HS-5 (cell line): ENCODE results near the gene GLRX.
"Not testable (repeated sequence)": the region's sequence is repeated elsewhere in the genome, so short reads cannot be mapped to it uniquely, and the experiment has no call there.

ENCODE experiments used
- DNase-seq: peaks from one replicate; pipeline ENCODE4 v3.0.0-alpha.2; 2012; ENCODE audit warnings: low read depth

GLRX gene

DNA sequence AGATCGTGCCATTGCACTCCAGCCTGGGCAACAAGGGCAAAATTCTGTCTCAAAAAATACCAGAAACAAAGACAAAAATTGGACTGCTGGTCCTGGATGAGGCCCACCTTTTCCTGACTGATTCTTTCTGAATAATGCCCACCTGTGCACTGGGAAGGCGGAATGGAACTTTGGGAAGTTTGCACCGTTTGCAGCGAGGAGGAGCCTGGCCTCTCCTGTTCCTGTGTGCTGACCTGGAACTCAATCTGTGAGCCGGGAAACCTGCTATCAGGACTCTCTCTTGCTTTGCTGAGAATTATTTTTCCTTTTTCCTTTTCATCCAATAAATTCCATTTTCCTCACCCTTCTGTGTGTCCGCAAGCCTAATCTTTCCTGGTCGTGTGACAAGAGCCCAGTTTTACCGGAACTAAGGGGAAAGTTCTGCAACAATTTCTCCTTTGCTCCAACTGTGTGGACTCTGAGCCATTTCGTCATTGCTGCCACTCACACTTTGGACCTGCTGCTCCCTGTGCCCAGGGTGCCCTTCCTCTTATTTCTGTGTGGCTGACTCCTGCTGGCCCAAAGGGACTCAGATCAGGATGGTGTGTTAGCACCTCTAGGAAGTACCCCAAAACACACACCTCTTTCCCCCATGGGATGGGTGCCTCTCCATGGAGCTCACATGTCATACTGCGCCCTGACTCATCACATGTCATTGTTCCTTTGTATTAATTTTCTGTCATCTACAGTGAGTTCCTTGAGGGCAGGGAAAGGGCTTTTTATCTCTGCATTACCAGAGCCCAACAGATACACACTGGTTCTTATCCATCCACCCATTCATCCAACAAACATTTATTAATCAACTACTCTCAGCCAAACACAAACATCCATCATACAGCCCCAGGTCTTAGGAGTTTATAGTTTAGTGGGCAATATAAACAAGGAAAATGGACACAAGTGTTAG lies 4.7 kb upstream of the GLRX start:
- no peak for DNase-seq

DNA sequence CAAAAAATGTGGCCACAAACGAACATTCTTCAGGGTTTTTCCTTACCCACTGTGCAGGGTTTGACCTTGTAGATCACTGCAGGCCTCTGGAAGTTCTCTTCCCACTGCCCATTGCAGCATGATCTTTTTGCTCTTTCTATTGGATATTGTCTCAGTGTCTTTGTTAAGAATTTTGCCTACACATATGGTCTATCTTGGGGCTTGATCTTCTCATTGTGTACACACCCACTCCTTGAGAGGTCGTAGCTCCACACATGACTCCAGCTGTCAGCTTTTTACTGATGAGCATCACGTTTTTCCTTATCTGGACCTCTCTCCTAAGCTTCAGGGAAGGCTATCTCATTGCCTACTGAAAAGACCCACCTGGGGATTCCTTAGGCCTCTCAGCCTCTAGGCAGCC lies 3.0 kb upstream of the GLRX start:
- no peak for DNase-seq

DNA sequence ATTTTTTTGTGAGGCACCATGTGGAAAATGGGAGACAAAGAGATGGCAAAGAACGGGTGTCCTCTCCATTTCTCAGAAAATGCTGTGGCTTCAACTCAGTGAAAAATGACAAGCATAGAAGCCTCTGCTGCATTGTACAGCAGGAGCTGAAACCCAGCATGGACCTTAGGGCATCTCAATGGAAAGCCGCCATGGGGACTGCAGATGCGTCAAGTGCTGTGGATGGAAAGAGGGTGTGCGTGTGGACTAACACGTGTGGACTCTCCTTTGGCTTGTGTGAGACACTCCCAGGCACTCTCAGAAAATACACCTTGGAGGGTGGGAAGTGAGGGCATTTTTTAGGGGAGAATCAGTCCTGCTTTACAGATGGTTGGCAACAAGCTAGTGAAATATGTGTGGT lies 2.2 kb upstream of the GLRX start:
- no peak for DNase-seq

DNA sequence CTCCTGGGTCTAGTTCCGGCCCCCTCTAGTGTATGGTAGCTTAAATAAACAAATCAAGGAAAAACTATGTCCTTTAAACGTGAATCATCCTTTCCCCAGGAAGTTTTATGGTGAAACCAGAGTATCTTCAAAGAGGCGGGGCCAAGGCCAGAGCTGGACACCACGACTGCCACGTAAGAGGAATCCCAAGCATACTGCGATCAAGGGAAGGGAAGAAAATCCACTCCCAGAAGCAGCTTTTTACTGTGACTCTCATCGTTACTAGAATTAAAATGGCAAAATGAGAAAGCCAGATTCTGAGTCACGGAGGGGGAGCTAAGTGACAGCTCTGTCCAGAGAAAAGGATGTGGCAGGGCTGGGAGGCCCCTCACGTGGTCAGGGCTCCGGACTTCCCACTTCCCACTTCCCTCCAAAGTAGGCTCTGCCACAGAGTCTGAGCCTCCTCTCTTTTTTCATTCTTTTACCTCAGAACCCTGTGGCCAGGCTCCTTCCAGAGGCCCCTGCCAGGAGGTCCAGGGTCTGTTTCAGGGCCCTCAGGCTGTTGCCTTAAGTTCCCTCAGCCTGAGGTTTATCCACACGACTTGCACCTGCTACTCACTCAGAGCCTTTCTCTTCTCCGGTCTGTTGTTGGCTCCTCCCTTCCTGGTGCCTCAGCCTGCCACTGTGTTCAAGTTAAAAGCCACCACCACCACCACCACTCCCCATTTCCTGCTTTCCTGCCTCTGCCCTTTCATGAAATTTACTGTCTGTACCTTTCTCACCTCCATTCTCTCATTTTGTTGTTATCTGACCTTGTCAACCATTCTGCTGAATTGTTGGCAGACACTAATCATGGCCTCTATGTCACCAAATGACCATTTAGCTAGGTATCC lies 1.4 kb upstream of the GLRX start:
- DNase-seq, result peak; percentile 88

DNA sequence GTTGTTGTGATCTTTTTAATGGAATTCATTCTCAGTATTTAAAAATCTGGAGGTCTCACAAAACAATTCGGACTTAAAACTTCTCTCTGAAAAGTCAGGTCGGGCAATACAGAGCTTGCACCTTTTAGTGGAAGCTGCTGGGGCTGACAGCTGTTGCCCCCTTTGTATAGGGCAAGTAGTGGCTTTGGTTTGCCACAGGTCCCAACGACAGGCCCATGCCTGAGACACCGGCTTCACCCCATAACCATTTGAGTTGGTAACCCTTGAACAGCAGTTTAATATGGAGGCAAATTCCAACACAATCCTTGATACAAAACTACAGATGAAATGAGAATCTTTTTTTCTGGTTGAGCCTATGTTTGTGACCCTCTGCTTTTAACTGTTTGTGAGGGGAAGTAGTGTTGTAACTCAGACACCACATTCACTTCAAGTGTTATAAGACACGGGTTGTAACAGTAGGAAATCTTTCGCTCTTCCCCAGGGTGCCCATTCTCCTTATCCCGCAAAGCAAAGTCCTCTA lies 752 bp upstream of the GLRX start:
- no peak for DNase-seq

DNA sequence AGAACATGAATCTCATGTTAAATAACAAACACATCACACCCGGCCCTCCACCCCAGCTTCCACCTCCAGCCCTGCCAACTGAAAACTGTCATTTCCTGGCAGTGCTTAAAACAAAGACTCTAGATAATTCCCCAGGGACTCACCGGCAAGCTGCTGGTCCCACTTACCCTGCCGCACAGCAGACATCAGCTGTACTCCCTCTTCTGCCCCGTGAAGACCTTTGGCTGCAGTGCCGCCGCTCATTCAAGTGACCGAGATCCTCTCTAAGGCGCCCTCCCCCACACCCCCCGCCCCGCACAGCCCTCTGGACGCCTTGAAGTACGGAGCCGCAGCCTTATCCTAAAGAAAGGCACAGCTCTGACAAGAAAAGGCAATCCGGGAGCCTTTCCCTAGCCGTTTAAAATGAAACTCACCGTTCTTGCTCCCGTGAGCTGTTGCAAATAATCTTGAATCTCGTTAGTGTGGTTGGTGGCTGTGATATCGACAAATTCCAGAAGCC lies 434 bp downstream of the GLRX start:
- no peak for DNase-seq

DNA sequence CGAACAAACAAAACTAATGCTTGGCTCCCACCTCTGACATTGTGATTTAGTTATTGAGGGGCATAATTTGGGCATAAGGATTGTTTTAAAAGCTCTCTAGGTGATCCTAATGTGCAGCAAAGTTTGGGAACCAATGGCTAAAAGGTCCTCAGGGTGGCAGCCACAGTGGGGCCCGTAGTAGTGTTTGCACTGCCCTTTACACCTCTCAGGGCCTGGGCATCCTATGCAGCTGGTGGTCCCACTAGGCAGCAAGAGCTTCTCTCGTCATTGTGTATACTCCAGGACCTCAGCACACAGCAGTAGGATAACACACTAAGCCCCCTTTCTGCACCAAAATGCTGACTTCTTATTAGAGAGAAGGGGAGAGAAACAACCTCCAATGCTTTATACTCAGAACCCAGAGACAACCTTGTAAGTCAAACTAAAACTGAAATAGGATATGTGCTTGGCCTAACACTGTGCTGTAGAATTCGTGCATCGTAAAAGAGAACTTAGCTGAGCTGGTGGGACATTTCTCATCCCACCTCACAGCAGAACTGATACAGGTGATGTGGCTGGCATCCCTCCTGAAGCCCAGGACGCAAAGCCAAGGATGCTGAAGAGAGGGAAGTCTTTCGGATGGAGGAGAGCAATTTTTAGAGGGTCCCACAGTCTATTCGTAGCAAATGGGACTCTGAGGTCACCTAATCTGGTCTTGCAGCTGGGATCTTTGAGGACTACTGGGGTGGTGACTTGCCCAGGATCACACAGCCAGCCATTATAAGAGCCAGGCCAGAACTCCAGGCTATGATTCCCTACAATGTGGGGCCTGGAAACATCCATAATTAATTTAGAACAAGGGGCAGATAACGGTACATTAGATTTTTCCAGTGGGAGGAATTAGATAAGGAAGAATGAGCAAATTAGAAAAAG lies 1.2 kb downstream of the GLRX start:
- DNase-seq, result no peak

DNA sequence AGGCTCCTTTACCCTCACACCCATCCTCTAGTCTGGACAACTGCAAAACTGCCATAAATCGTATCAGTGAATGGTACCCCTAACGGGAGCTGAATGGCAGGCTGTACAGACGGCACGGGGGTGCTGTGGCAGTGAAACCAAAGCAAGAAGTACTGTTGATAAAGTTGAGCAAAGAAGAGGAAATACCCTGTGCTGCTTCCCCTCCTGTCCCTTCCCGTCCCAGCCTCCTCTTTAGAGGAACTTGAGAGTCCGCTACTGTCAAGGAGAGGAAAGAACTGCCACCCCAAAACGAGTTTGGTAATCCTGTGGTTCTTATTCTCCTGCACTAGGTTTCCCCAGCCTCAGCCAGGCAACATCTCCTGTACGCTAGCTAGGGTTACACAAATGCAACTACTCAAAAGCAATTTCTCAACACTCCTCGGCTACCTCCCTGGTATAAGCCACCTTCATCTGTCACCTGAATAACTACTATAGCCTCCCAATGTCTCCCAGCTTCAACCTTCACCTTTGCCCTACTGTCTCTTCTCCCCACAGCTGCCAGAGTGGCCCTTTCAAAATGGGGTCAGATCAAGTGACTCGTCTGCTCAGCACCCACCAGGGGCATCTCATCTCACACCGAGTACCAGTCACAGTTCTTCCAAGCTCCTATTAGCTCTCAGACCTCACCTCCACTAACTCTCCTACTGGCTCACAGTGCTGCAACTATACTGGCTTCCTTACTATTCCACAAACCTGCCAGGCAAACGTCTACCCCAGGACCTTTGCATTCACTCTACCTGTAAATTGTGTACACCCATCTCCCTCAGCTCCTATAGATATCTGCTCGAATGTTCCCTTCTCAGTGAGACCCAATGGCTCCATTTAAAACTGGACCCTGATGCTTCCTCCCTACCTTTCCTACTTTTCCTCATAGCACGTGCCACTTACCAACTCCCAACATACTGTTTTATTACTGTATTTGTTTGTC lies 4.1 kb downstream of the GLRX start:
- no peak for DNase-seq

DNA sequence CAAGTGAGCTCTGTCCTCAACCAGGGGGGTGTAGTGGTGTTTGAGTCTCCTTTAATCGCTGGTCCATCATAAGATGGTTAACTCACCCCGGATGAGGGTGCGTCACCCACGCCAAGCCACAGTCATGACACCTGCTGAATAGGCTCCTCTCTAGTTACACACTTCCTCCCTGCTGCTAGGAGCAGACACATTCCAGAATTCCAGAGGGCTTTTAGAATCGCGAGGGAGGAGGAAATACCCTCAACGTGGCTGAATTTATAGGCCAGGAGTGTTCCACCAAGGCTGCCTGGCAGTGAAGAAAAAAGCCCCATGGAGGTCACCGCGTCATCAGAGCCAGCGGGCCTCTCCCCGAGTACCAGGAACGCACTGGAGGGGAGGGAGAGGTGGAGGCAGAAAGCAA lies 5.1 kb downstream of the GLRX start:
- peak; percentile 79 for DNase-seq

DNA sequence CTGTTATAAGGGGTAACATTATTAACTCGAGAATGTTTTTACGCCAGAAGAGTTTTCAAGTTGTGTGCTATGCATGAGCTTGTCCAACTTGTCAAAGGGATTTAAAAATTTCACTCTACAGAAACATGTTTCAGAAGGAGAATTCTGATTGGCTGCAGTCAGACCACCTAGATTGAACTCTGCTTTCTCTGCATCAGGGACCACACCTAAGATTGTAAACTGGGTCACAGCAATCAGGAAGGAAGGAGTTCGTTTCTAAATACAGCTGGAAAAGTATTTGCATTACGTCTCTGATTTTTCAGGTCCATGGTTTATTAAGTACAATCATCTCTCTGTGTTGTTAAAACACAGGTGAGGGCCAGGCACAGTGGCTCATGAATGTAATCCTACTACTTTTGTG lies 5.8 kb downstream of the GLRX start:
- DNase-seq, result no peak

DNA sequence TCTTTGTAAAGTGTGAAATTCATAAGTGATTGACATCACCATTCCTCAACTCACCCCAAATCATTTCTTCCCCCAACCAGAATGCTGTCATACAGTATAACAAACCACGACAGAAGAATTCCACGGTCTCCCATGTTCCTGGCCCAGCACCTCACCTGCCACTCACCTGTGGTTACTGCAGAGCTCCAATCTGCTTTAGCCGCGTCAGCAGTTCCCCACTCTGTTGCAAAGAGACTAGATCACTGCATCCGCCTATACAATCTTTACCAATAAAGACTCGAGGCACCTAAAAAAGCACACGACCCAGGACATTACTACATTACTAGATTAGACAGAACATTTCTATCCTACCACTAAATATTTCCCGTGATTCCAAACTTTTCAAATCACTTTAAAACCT lies 6.2 kb downstream of the GLRX start:
- DNase-seq, result no peak

DNA sequence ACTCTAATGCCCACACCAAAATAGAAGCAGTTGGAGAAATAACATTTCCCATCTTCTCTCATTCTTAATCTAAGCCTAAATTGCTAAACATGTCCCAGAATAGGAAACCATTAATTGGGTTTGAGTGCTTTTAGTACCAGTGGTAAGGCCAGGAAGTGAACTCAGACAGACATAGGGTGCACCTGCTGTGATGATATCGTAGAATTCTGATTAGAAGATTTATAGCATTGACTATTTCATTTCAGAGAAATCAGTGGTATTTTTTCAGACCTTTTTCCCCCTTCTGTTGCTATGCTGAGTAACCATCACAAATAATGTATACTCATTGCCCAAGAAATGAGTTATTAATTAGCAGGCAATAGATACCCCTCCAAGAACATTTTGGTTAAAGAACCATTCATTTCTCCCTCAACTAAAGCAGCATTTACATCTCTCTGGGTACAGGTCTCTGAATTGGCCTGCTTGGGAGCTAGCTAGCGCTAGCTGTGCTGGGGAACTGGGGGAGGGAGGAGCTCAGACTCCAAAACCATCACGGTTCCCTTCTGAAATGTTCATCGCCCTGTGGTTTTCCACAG lies 7.3 kb downstream of the GLRX start:
- DNase-seq, result no peak

DNA sequence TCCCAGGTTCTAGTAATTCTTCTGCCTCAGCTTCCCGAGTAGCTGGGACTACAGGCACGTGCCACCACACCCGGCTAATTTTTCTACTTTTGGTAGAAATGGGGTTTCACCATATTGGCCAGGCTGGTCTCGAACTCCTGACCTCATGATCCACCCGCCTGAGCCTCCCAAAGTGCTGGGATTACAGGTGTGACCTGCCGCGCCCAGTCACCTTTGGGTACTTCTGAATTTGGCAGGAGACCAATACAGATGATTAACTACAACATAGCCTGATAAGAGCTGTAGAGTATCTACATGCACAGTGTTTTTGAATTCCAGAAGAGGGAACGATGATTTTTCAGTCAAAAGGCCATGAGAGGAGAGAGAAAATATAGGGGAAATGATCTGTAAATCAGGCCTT lies 9.5 kb downstream of the GLRX start:
- not testable (repeated sequence) for DNase-seq

DNA sequence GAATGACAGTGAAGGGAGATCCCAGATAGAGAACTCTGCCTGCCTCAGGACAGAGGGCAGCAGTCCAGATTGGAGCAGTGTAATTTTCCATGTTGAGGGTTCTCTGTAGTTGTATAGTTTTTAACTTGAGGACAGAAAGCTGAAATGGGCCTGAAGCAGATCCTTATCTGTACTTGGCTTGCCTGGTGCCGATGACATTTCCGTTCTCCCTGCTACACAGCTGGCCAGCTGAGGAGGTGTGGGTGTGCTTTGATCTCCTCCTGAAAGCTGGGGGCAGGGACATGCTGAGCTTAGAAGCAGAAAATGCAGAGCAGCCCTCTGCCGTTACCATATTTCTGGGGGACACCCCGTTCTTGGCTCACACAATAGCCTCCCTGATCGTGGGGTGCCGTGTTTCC lies 10.5 kb downstream of the GLRX start:
- DNase-seq, result no peak

DNA sequence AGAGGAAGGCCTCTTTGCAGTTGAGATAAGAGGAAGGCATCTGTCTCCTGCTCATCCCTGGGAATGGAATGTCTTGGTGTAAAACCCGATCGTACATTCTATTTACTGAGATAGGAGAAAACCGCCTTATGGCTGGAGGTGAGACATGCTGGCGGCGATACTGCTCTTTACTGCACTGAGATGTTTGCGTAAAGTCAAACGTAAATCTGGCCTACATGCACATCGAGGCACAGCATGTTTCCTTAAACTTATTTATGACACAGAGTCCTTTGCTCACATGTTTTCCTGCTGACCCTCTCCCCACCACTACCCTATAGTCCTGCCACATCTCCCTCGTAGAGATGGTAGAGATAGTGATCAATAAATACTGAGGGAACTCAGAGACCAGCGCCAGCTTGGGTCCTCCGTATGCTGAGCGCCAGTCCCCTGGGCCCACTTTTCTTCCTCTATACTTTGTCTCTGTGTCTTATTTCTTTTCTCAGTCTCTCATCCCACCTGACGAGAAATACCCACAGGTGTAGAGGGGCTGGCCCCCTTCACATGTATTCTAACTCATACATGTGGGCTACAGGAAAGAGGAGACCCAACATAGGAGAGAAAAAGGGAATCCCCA lies 11.0 kb downstream of the GLRX start:
- not testable (repeated sequence) for DNase-seq

DNA sequence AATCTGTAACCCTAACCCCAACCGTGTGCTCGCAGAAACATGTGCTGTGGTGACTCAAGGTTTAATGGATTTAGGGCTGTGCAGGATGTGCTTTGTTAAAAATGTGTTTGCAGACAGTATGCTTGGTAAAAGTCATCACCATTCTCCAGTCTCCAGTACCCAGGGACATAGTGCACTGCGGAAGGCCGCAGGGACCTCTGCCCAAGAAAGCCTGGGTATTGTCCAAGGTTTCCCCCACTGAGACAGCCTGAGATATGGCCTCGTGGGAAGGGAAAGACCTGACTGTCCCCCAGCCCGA lies 11.5 kb downstream of the GLRX start:
- DNase-seq, result not testable (repeated sequence)

DNA sequence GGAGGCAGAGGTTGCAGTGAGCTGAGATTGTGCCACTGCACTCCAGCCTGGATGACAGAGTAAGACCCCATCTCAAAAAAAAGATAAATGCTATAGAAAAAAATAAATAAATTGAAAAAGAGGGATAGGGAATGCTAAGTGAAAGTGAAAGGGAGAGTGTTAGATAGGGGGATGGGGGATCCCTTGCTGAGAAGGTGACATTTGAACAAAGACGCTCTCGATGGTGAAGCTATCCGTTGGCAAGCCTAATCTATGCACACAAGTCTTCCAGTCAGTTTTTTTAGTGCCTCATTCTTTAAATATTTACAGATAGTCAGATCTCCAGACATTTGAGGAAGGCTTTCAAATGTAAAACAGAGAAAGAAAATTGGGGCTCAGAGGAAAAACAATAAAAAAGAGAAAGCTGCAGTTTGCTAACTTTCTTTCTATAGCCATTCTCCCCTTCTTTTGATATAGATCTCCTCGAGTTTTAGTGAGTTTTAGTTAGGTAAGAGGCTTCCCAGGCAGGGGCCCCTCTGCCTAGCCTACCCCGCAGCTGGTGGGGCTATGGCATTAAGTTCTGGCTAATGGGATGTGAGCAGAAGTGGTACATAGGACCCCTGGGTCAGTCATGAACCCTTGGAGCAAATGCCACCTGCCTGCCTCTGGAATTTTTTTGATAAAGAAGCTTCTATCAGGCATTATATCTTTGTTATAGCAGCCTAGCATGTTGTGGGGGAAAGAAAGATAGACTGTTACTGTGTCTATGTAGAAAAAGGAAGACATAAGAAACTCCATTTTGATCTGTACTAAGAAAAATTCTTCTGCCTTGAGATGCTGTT lies 12.0 kb downstream of the GLRX start:
- DNase-seq, result no peak

DNA sequence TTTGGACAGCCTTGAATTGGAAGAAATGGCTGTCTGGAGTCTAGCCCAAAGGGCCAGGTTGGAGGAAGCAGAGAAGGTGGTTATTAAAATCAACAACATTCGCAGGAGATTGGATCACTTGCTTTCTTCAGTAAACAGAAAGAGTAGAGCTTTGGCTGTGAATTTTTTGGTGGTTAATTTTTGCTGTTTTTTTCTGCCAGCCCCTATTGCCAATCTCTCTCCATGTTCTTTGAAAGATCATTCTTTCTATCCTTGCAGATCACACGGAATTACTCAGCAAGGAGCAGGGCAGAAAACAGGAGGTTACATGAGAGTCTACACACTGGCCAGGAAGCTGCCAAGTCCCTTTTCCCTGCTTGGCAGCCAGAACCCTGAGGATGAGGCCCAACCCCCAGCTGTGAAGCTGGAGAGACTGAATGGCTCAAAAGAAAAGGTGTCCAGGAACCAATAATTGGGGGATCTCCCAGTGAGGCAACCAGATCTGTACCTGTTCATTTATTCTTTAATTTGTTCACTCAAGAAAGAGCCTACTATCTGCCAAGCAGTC lies 13.0 kb downstream of the GLRX start:
- no peak for DNase-seq
